K562 (cell line): Measurements from ENCODE around the gene PLEK2. TPM values are rescaled to one million over a fixed set of nuclear protein-coding genes. Genes with fewer than 3 reads are reported as not detected.

Source experiments
- ATAC-seq: fragments of 200-7000 bp; cut with Tn5 transposase; 3 replicates; pipeline ENCODE4 v1.9.1; 2020; ENCODE audit warnings: moderate library complexity
- BruUV-seq: library from RNA; stranded (reverse); fragments of 400-500 nt; replicated peaks from 2 replicates; lab custom pipeline; 2021; lab: Mats Ljungman, UMichigan
- CTCF ChIA-PET: fragments of 300-600 bp; formaldehyde crosslinking; extraction: SDS; loops from one replicate; lab custom pipeline; 2021; ENCODE audit warnings: low intra/inter-chr PET ratio; lab: Yijun Ruan, JAX
- POLR2A ChIA-PET: fragments of 300-600, 350-650 bp; sonication (Branson Sonifier 250); formaldehyde crosslinking; extraction: SDS; loops from one replicate; lab custom pipeline; 2021; ENCODE audit warnings: antibody characterized with exemption, inconsistent platforms; lab: Yijun Ruan, JAX
- DNase-seq, 4 experiments: peaks; one replicate each; pipeline versions ENCODE4 v3.0.0 to v3.0.0-alpha.2; 2011 to 2018; ENCODE audit warnings: low spot score in 3 of 4, mixed read lengths in 3 of 4; ENCODE audit errors: extremely low read depth in 1 of 4
- FAIRE-seq: peaks from 2 replicates; lab custom pipeline; 2011; peaks lifted over from hg19 to GRCh38; lab: Jason Lieb, UNC
- H2AFZ ChIP-seq: 2 replicates; pipeline ENCODE4 v1.6.0; 2011; ENCODE audit warnings: low read depth, low read length, control low read depth, inconsistent platforms
- H3K27ac ChIP-seq: fragments of 200-600 bp; 3 replicates; pipeline ENCODE4 v1.8.0; 2011; ENCODE audit warnings: low read depth, mild to moderate bottlenecking, control low read depth, inconsistent platforms, low read length, moderate library complexity, mixed read lengths; ENCODE audit errors: extremely low read depth
- H3K27me3 ChIP-seq, 2 experiments: fragments of 300-600 bp in 1 of 2; 2 replicates in 1 of 2; 3 replicates in 1 of 2; pipeline versions ENCODE4 v1.6.0 to v1.8.0; 2011; ENCODE audit warnings: inconsistent platforms in 2 of 2, low read length in 2 of 2, mild to moderate bottlenecking in 1 of 2, mixed read lengths in 1 of 2, moderate library complexity in 1 of 2; ENCODE audit not compliant: control insufficient read depth in 2 of 2, insufficient read depth in 2 of 2
- H3K36me3 ChIP-seq: fragments of 300-600 bp; 3 replicates; pipeline ENCODE4 v1.8.0; 2011; ENCODE audit warnings: mild to moderate bottlenecking, low read length, inconsistent platforms; ENCODE audit not compliant: control insufficient read depth, insufficient read depth
- H3K4me1 ChIP-seq, 2 experiments: fragments of 200-600 bp in 1 of 2; replicated peaks in 1 of 2; 2 replicates in 1 of 2; 3 replicates in 1 of 2; pipeline versions ENCODE4 v1.5.1 to v1.8.0; 2011; ENCODE audit warnings: inconsistent platforms in 2 of 2, low read length in 2 of 2, mild to moderate bottlenecking in 1 of 2, mixed read lengths in 1 of 2, moderate library complexity in 1 of 2; ENCODE audit not compliant: control insufficient read depth in 2 of 2, insufficient read depth in 2 of 2
- H3K4me2 ChIP-seq: 2 replicates; pipeline ENCODE4 v1.6.1; 2011; ENCODE audit warnings: low read length, control low read depth, inconsistent platforms, mixed read lengths; ENCODE audit not compliant: insufficient read depth
- H3K4me3 ChIP-seq: fragments of 200-600 bp; sonication (generic), shearing (Covaris generic); 2 replicates; pipeline ENCODE4 v1.5.1; 2016; ENCODE audit warnings: control low read depth, inconsistent platforms
- H3K79me2 ChIP-seq: fragments of 200-600 bp; 3 replicates; pipeline ENCODE4 v1.8.0; 2011; ENCODE audit warnings: low read length, inconsistent platforms; ENCODE audit not compliant: control insufficient read depth, insufficient read depth
- H3K9ac ChIP-seq, 2 experiments: 2 replicates each; pipeline versions ENCODE4 v1.6.0 to v1.6.1; 2011; ENCODE audit warnings: low read depth in 2 of 2, low read length in 2 of 2, control low read depth in 1 of 2, inconsistent platforms in 1 of 2, mild to moderate bottlenecking in 1 of 2, mixed read lengths in 1 of 2; ENCODE audit not compliant: insufficient read depth in 1 of 2
- H3K9me1 ChIP-seq: one replicate; pipeline ENCODE4 v1.6.0; 2011; ENCODE audit warnings: inconsistent platforms, mild to moderate bottlenecking, low read length, moderate library complexity; ENCODE audit not compliant: control insufficient read depth, insufficient read depth
- H3K9me3 ChIP-seq: replicated peaks from 2 replicates; pipeline ENCODE4 v1.5.1; 2011; ENCODE audit warnings: low read depth, low read length, inconsistent platforms; ENCODE audit not compliant: control insufficient read depth, insufficient read depth
- H4K20me1 ChIP-seq: replicated peaks from 2 replicates; pipeline ENCODE4 v1.6.1; 2011; ENCODE audit warnings: low read length, inconsistent platforms, mixed read lengths; ENCODE audit not compliant: control insufficient read depth, insufficient read depth
- EZH2 ChIP-seq: IDR thresholded peaks from 2 replicates; pipeline ENCODE4 v1.6.1; 2012; ENCODE audit warnings: low read depth, mild to moderate bottlenecking, inconsistent platforms, low read length, borderline replicate concordance
- NFE2 ChIP-seq: IDR thresholded peaks from 2 replicates; pipeline ENCODE4 v1.6.1; 2014; ENCODE audit warnings: antibody characterized with exemption, low read depth
- NR2C2 ChIP-seq, 2 experiments: fragments of 200-800 bp in 1 of 2; sonication (Bioruptor generic) in 1 of 2; sonication (generic) in 1 of 2; formaldehyde crosslinking in 1 of 2; IDR thresholded peaks; 2 replicates each; pipeline versions ENCODE4 v1.6.1 to v1.8.0; 2016 to 2022; ENCODE audit warnings: mild to moderate bottlenecking in 1 of 2, missing compliant biosample characterization in 1 of 2, missing genetic modification characterization in 1 of 2, missing genetic modification reagents in 1 of 2
- SMARCA4 ChIP-seq: fragments of 450-650 bp; IDR thresholded peaks from 2 replicates; pipeline ENCODE4 v1.6.1; 2016
- TEAD4 ChIP-seq, 2 experiments: sonication (generic) in 1 of 2; formaldehyde crosslinking in 1 of 2; IDR thresholded peaks; 2 replicates each; pipeline versions ENCODE4 v1.6.1 to v1.8.0; 2012 to 2022; ENCODE audit warnings: borderline replicate concordance in 1 of 2, inconsistent platforms in 1 of 2, low read length in 1 of 2, mild to moderate bottlenecking in 1 of 2, missing genetic modification reagents in 1 of 2
- YY1 ChIP-seq, 3 experiments: IDR thresholded peaks; 2 replicates each; pipeline ENCODE4 v1.6.1; 2011; ENCODE audit warnings: low read length in 2 of 3, mild to moderate bottlenecking in 2 of 3, moderate library complexity in 2 of 3, borderline replicate concordance in 1 of 3, control low read depth in 1 of 3, low read depth in 1 of 3; ENCODE audit not compliant: insufficient read depth in 3 of 3, insufficient replicate concordance in 2 of 3, control insufficient read depth in 1 of 3, insufficient read length in 1 of 3; ENCODE audit errors: extremely low read depth in 1 of 3
- WGBS: fragments of 100-300 bp; shearing (Covaris generic); methylation state at CpG from one replicate; pipeline ENCODE4 v1.1.6; 2016; ENCODE audit warnings: low coverage, mixed read lengths; ENCODE audit not compliant: insufficient coverage; ENCODE audit errors: missing lambda C conversion rate; 5-methylcytosine and 5-hydroxymethylcytosine counted together
- in situ Hi-C: fragments of 300-500 bp; cut with MboI; formaldehyde crosslinking; loops from 4 replicates; pipeline ENCODE4 v1.15.0; 2018; ENCODE audit warnings: inconsistent platforms, mixed read lengths
- intact Hi-C: fragments of 100-400 bp; cut with micrococcal nuclease; formaldehyde crosslinking; loops from 2 replicates; pipeline ENCODE4 v1.14.2; 2022
- polyA plus RNA-seq, 8 experiments: library from polyadenylated mRNA; depleted of rRNA in 4 of 8; stranded (reverse) in 5 of 8; unstranded in 3 of 8; fragments of >200 nt; fragmentation: Nextera tagmentation in 2 of 8; fragmentation: Illumina TruSeq in 1 of 8; extraction: Ambion mirVana in 2 of 8; extraction: Trizol in 1 of 8; gene quantifications; 2 replicates each; pipeline versions ENCODE4 v1.2.1 to v1.2.3, GENCODE V29; 2011 to 2014; ENCODE audit warnings: inconsistent platforms in 1 of 8, missing spikeins in 1 of 8
- total RNA-seq, 7 experiments: library from RNA; depleted of rRNA in 6 of 7; stranded (reverse); fragments of >200 nt in 6 of 7; fragmentation: Illumina TruSeq in 2 of 7; extraction: Trizol in 2 of 7; gene quantifications; 2 replicates each; pipeline versions ENCODE4 v1.2.1 to v1.2.3, GENCODE V29; 2011 to 2021; ENCODE audit warnings: low replicate concordance in 1 of 7
- TF ChIP-seq, protein P1 (sequence below), 3 experiments: fragments of 200-800 bp in 1 of 3; fragments of 250-450 bp in 1 of 3; fragments of 450-650 bp in 1 of 3; sonication (Bioruptor Pico) in 1 of 3; sonication (Bioruptor generic) in 1 of 3; formaldehyde crosslinking in 1 of 3; IDR thresholded peaks; 2 replicates each; pipeline versions ENCODE4 v1.6.1 to v1.8.0; 2016 to 2022; ENCODE audit warnings: mild to moderate bottlenecking in 2 of 3, missing genetic modification characterization in 2 of 3, missing compliant biosample characterization in 1 of 3, moderate library complexity in 1 of 3
- TF ChIP-seq, protein P2 (sequence below), 2 experiments: fragments of 450-650 bp; IDR thresholded peaks; 2 replicates each; pipeline ENCODE4 v1.6.1; 2018; ENCODE audit warnings: mild to moderate bottlenecking in 2 of 2, low read depth in 1 of 2; ENCODE audit not compliant: partially characterized antibody in 2 of 2

PLEK2 gene
- total and polyA plus RNA-seq, 9 of the 15 experiments (the other 6 are each of a cell fraction or from before 2014, with no cell fraction given) = not detected

DNA sequence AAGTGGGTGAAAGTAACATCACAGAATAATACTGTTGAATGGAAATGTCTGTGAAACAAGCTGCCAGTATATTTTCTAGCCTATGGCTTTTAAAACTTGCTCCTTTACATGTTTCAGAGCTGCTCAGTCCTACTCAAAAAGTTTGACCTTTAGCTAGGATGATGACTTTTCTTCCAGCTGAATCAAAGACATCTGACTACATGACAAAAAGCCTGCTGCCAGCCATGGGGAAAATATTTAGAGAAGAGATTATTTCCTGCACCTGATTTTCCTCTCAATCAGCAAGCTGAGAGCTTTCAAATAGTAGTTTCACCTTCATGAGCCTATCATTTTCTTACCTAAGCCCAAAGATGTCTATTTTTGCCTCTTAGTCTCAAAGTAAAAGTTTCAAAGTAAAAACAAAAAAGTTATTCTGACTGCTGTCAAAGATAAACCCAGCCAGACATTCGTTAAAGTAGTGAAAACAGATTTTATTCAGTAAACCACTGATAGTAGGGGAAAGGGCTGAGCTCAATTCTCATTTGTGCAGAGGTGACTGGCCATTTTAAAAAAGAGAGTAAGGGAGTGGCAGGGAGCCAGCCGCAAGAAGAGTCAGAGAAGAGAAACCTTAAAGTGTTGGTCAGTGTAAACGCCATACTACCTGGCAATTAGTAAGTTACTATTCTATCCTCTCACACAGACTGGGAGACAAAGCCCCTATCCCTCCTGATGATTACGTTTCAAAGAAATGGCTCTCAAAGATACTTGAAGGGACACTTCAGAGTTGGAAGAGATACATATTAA lies 54.6 kb downstream of the PLEK2 start:
- ChIA-PET POLR2A (interaction anchor here (0.6 to 1.1 kb wide), 7 partner anchors 8 to 938 kb away, joined by 3 to 4 read pairs (median 3); no protein-coding TSS in a partner anchor), CTCF (no interaction called here)
- in situ Hi-C loops = no loop called here
- Histone ChIP-seq H3K27me3 (no peaks in the 10 kb centered on the region), H3K9me3 (no peaks in the 10 kb centered on the region), H3K36me3 (peaks cover 14% of the 10 kb centered on the region; the same call in 2 of the 3 replicates), H4K20me1 (no peaks in the 10 kb centered on the region), H3K9me1 (no peaks in the 10 kb centered on the region), H3K9ac (peak overlapping the region; percentile 12 to 96; a peak in 3 of 4 replicates), H3K4me1 (peaks cover 2 to 10% of the 10 kb centered on the region in 2 experiments; a peak in 2 of 5 replicates), H3K27ac (peak overlapping the region; percentile 83), H3K79me2 (peaks cover 77% of the 10 kb centered on the region), H2AFZ (peak overlapping the region; percentile 78), H3K4me2 (peak overlapping the region; percentile 87), H3K4me3 (peak overlapping the region; percentile 85)
- intact Hi-C loops = loop anchor here (5.0 kb wide), 1 partner anchor 115 kb away; the partner anchor contains the start of gene PALS1
- BruUV-seq = no TSS peak
- peak; percentile 15 to 50 (median 17) for DNase-seq
- peak; percentile 31 for ATAC-seq
- WGBS = 0% methylated on average over 4 of the region's 4 CpGs
- peak; percentile 51 for FAIRE-seq
- TF ChIP-seq TEAD4 (IDR thresholded peaks at IDR 0.05; ENCODE audit: low read length) = 0 out of 2 replicates have a peak, but pooled peaks have one; percentile 17
- TF ChIP-seq TEAD4 (CRISPR knock-in tag; IDR thresholded peaks at IDR 0.05; ENCODE audit: borderline replicate concordance) = no peak
- TF ChIP-seq NR2C2 (CRISPR knock-in tag; IDR thresholded peaks at IDR 0.05) = no peak
- TF ChIP-seq NR2C2 (tag; IDR thresholded peaks at IDR 0.05) = peak; percentile 38
- TF ChIP-seq SMARCA4 = 0 out of 2 replicates have a peak, but pooled peaks have one; percentile 22
- TF ChIP-seq, protein P1, sequence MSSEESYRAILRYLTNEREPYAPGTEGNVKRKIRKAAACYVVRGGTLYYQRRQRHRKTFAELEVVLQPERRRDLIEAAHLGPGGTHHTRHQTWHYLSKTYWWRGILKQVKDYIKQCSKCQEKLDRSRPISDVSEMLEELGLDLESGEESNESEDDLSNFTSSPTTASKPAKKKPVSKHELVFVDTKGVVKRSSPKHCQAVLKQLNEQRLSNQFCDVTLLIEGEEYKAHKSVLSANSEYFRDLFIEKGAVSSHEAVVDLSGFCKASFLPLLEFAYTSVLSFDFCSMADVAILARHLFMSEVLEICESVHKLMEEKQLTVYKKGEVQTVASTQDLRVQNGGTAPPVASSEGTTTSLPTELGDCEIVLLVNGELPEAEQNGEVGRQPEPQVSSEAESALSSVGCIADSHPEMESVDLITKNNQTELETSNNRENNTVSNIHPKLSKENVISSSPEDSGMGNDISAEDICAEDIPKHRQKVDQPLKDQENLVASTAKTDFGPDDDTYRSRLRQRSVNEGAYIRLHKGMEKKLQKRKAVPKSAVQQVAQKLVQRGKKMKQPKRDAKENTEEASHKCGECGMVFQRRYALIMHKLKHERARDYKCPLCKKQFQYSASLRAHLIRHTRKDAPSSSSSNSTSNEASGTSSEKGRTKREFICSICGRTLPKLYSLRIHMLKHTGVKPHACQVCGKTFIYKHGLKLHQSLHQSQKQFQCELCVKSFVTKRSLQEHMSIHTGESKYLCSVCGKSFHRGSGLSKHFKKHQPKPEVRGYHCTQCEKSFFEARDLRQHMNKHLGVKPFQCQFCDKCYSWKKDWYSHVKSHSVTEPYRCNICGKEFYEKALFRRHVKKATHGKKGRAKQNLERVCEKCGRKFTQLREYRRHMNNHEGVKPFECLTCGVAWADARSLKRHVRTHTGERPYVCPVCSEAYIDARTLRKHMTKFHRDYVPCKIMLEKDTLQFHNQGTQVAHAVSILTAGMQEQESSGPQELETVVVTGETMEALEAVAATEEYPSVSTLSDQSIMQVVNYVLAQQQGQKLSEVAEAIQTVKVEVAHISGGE (CRISPR knock-in tag; IDR thresholded peaks at IDR 0.05) = no peak
- TF ChIP-seq NFE2 = 0 out of 2 replicates have a peak, but pooled peaks have one; percentile 5
- TF ChIP-seq, protein P2, sequence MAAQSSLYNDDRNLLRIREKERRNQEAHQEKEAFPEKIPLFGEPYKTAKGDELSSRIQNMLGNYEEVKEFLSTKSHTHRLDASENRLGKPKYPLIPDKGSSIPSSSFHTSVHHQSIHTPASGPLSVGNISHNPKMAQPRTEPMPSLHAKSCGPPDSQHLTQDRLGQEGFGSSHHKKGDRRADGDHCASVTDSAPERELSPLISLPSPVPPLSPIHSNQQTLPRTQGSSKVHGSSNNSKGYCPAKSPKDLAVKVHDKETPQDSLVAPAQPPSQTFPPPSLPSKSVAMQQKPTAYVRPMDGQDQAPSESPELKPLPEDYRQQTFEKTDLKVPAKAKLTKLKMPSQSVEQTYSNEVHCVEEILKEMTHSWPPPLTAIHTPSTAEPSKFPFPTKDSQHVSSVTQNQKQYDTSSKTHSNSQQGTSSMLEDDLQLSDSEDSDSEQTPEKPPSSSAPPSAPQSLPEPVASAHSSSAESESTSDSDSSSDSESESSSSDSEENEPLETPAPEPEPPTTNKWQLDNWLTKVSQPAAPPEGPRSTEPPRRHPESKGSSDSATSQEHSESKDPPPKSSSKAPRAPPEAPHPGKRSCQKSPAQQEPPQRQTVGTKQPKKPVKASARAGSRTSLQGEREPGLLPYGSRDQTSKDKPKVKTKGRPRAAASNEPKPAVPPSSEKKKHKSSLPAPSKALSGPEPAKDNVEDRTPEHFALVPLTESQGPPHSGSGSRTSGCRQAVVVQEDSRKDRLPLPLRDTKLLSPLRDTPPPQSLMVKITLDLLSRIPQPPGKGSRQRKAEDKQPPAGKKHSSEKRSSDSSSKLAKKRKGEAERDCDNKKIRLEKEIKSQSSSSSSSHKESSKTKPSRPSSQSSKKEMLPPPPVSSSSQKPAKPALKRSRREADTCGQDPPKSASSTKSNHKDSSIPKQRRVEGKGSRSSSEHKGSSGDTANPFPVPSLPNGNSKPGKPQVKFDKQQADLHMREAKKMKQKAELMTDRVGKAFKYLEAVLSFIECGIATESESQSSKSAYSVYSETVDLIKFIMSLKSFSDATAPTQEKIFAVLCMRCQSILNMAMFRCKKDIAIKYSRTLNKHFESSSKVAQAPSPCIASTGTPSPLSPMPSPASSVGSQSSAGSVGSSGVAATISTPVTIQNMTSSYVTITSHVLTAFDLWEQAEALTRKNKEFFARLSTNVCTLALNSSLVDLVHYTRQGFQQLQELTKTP (IDR thresholded peaks at IDR 0.05; ENCODE audit: low read depth in 1 of 2, partially characterized antibody in 2 of 2) = peak in 1 of 2 experiments; percentile 23
- TF ChIP-seq EZH2 = no peak
- TF ChIP-seq YY1 (IDR thresholded peaks at IDR 0.05; ENCODE audit: borderline replicate concordance in 1 of 3, control insufficient read depth in 1 of 3, extremely low read depth in 1 of 3, insufficient read depth in 3 of 3, insufficient read length in 1 of 3, insufficient replicate concordance in 2 of 3, low read depth in 1 of 3, low read length in 2 of 3) = peak in 1 of 3 experiments; percentile 10
